OCI-LY1 (cell line): ENCODE measurements around the gene P3H2.

ENCODE experiments used
- EZH2 ChIP-seq: fragments of 200-600 bp; sonication (generic), shearing (Covaris generic); IDR thresholded peaks from 2 replicates; pipeline ENCODE4 v1.8.0; 2017; ENCODE audit warnings: borderline replicate concordance, mixed run types, mild to moderate bottlenecking, antibody characterized with exemption, low read length, moderate library complexity, mixed read lengths
- TF ChIP-seq, protein P1 (sequence below): fragments of 200-600 bp; sonication (generic), shearing (Covaris generic); IDR thresholded peaks from 2 replicates; pipeline ENCODE4 v1.5.1; 2017; ENCODE audit warnings: mild to moderate bottlenecking, antibody characterized with exemption, low read length, moderate library complexity, mixed read lengths

DNA sequence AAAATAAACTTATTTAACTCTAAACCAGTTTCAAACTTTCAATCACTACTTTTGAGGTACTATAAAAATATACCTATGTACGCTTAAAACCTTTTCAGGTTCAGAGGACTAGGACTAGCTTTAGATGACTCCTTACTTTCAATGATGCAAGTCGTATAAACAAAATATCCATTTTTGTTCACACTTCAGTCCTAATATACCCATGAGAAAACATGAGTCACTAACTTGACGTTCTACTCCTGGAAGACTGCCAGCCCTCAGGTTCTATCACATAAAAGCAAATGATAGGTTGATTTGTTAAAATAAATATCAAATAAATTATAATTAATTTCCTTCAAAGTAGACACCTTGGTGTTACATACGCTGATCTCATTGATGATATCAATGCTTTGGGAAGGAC, 10.6 kb upstream of the P3H2 start:
- TF ChIP-seq, protein P1, sequence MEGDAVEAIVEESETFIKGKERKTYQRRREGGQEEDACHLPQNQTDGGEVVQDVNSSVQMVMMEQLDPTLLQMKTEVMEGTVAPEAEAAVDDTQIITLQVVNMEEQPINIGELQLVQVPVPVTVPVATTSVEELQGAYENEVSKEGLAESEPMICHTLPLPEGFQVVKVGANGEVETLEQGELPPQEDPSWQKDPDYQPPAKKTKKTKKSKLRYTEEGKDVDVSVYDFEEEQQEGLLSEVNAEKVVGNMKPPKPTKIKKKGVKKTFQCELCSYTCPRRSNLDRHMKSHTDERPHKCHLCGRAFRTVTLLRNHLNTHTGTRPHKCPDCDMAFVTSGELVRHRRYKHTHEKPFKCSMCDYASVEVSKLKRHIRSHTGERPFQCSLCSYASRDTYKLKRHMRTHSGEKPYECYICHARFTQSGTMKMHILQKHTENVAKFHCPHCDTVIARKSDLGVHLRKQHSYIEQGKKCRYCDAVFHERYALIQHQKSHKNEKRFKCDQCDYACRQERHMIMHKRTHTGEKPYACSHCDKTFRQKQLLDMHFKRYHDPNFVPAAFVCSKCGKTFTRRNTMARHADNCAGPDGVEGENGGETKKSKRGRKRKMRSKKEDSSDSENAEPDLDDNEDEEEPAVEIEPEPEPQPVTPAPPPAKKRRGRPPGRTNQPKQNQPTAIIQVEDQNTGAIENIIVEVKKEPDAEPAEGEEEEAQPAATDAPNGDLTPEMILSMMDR: no peak
- no peak for TF ChIP-seq EZH2
